Colonic mucosa (tissue), 4 donors: ENCODE measurements around the gene ANKRD63. TPM values are rescaled to one million over a fixed set of nuclear protein-coding genes. Genes with fewer than 3 reads are reported as not detected.

Experiments
- DNase-seq: peaks from one replicate; pipeline ENCODE4 v3.0.0-alpha.2; 2020
- H3K27ac ChIP-seq: fragments of 200-600 bp; one replicate; pipeline ENCODE4 v1.8.0; 2021
- H3K27me3 ChIP-seq: fragments of 200-600 bp; one replicate; pipeline ENCODE4 v1.8.0; 2021
- H3K36me3 ChIP-seq: fragments of 200-600 bp; one replicate; pipeline ENCODE4 v1.8.0; 2021
- H3K4me1 ChIP-seq: fragments of 200-600 bp; one replicate; pipeline ENCODE4 v1.8.0; 2021; ENCODE audit warnings: mild to moderate bottlenecking
- H3K4me3 ChIP-seq: fragments of 200-600 bp; one replicate; pipeline ENCODE4 v1.8.0; 2021
- H3K9ac ChIP-seq, 2 donors: one replicate each; pipeline ENCODE4 v1.7.0; 2013; ENCODE audit warnings: control low read depth in 2 of 2, low read depth in 2 of 2, low read length in 2 of 2
- H3K9me3 ChIP-seq: fragments of 200-600 bp; one replicate; pipeline ENCODE4 v1.8.0; 2021
- intact Hi-C: fragments of 100-400 bp; cut with DNase I; formaldehyde crosslinking; loops from one replicate; pipeline ENCODE4 v1.14.1; 2022
- total RNA-seq, 2 donors: library from RNA; stranded (reverse); fragmentation: NEBNext Ultra II Directional in 1 of 2; extraction: Animal tissue kit (Norgen Biotek cat#: 25700) in 1 of 2; gene quantifications; one replicate each; pipeline ENCODE4 v1.2.1, GENCODE V29; 2021
- TF ChIP-seq, protein P1 (sequence below): fragments of 200-600 bp; IDR thresholded peaks from one replicate; pipeline ENCODE4 v1.8.0; 2022; ENCODE audit warnings: antibody characterized with exemption, mild to moderate bottlenecking
- donor health status: healthy.
- donor health status: DM: no; HTN: no; CAD: no.
- donor health status: DM: no; HTN: no; CAD: no.

Gene ANKRD63
- total RNA-seq, 2 donors from 2014 or later: not detected

DNA sequence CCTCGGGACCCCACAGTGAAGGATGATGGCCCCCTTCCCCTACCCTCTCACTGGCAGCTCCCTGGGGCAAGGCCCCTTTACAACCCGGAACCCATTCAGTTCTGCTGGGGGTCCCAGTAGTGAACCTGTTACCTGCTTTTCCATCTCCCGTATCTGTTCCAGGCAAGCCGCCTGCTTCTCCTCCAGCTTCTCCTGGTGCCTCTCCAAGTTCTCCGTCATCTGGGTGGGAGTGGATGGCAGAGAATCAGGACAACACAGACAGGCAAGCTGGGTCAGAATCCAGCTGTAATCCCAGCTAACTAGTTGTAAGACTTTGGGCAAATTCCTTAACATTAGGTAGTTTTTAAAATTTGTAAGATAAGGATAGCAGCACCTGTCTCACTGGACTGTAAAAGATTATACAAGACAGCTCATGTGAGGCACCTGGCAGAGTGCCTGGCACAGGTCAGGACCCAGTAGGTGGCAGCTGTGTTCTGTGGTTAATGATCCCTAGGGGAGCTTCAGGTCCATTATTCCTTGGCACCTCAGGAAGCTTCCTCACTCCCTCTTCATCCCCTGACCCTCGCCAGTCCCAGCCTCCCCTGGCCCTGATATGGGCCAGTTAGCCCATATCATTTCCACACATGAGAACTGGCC, 6.4 kb upstream of the ANKRD63 start:
- no peak overlapping the region for H3K27ac ChIP-seq
- intact Hi-C loops: no loop called here
- peak overlapping the region in 1 of 2 donors; percentile 19 for H3K9ac ChIP-seq
- no peaks in the 10 kb centered on the region for H3K27me3 ChIP-seq
- H3K4me3 ChIP-seq: no peak overlapping the region
- DNase-seq: peak; percentile 84
- no peaks in the 10 kb centered on the region for H3K36me3 ChIP-seq
- H3K9me3 ChIP-seq: no peaks in the 10 kb centered on the region
- TF ChIP-seq, protein P1, sequence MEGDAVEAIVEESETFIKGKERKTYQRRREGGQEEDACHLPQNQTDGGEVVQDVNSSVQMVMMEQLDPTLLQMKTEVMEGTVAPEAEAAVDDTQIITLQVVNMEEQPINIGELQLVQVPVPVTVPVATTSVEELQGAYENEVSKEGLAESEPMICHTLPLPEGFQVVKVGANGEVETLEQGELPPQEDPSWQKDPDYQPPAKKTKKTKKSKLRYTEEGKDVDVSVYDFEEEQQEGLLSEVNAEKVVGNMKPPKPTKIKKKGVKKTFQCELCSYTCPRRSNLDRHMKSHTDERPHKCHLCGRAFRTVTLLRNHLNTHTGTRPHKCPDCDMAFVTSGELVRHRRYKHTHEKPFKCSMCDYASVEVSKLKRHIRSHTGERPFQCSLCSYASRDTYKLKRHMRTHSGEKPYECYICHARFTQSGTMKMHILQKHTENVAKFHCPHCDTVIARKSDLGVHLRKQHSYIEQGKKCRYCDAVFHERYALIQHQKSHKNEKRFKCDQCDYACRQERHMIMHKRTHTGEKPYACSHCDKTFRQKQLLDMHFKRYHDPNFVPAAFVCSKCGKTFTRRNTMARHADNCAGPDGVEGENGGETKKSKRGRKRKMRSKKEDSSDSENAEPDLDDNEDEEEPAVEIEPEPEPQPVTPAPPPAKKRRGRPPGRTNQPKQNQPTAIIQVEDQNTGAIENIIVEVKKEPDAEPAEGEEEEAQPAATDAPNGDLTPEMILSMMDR: no peak
- peaks cover 4% of the 10 kb centered on the region for H3K4me1 ChIP-seq

DNA sequence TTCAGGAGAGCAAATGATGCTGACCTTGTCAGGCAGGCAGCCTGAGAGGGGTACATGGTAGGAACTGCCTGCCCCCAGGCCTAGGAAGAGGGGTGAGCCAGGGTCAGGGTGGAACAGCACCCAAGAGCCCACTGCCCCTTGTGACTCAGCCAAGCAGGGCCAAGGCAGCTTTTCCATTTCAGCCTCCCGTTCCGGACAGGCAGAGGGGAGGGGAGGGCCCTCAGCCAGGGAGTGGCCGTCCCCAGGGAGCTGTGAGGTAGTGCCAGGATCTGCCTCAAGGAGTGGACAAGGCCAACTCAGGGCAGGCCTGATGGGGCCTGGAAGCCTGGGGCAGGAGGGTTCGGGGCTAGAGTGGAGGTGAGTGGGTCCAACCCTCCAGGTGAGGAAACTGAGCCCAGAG, 5.1 kb upstream of the ANKRD63 start:
- TF ChIP-seq, protein P1: no peak
- intact Hi-C loops: no loop called here
- H3K4me3 ChIP-seq: no peak overlapping the region
- no peak overlapping the region for H3K9ac ChIP-seq
- H3K27ac ChIP-seq: no peak overlapping the region
- H3K9me3 ChIP-seq: no peaks in the 10 kb centered on the region
- H3K4me1 ChIP-seq: peaks cover 7% of the 10 kb centered on the region
- DNase-seq: no peak
- no peaks in the 10 kb centered on the region for H3K36me3 ChIP-seq
- peaks cover 9% of the 10 kb centered on the region for H3K27me3 ChIP-seq

DNA sequence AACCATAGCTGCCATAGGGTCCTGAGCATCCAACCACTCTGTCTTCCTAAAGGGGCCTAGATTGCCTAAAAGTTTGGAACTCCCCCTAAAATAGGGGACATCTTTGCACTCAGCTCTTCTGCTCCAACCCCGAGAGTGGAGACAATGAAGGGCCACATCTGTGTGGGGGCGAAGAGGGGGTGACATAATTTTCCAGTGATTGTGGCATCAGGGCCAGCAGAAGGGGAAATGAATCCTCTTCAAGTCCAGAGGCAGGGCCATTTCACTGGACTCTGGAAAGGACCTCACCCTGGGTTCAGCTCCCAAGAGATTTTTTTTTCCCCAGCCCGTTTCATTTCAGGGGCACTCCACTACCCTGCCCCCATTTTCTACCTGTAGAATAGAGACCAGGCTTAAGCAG, 4.6 kb upstream of the ANKRD63 start:
- TF ChIP-seq, protein P1: no peak
- intact Hi-C loops: no loop called here
- no peaks in the 10 kb centered on the region for H3K9me3 ChIP-seq
- H3K9ac ChIP-seq: no peak overlapping the region
- no peak for DNase-seq
- H3K4me3 ChIP-seq: no peak overlapping the region
- no peaks in the 10 kb centered on the region for H3K36me3 ChIP-seq
- H3K27ac ChIP-seq: no peak overlapping the region
- peaks cover 14% of the 10 kb centered on the region for H3K27me3 ChIP-seq
- peaks cover 11% of the 10 kb centered on the region for H3K4me1 ChIP-seq

DNA sequence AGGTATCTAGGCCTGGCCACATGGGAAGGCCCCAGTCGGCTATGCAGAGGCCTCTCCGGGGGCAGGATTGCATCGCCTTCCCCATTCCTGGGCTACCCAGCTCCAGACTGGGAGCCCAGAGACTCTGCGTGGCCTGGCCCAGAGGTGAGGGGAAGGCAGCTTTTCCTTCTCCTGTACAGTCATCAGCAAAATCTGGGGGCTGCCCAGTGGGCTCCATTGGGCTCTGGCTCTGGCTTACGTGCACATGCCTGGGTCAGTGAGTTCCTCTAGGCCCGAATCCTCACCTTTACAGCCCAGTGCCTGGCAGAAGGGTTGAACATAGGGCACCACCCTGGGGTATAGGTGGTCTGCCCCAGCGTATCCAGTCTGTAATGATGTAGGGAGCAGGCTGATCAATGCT, 3.9 kb upstream of the ANKRD63 start:
- Histone ChIP-seq H3K4me3 (no peak overlapping the region), H3K9ac (no peak overlapping the region), H3K9me3 (no peaks in the 10 kb centered on the region), H3K27ac (no peak overlapping the region), H3K27me3 (peaks cover 21% of the 10 kb centered on the region), H3K4me1 (peaks cover 14% of the 10 kb centered on the region), H3K36me3 (no peaks in the 10 kb centered on the region)
- no peak for DNase-seq
- TF ChIP-seq, protein P1: no peak
- intact Hi-C loops: no loop called here

DNA sequence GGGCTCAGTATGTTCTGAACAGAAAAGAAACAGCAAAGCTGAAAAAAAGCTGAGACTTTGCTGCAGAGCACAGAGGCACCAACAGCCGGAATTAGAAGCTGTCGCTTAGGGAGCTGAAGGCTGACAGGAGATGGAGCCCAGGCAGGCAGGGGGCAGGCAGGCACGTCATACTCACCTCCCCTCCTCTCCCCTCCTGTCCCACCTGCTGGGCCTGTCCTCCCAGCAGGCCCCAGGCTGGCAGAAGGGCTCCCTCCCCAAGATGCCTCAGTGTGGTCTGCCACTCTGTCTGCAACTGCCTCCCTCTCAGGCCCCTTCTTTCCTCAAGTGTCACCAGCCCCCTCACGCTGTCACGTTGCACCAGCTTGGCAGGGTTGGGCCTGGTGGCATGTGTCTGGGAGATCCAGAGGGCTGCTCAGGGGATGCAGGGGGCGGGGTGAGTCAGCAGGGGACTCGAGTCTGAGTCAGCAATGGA, 3.2 kb upstream of the ANKRD63 start:
- Histone ChIP-seq H3K27ac (no peak overlapping the region), H3K9me3 (no peaks in the 10 kb centered on the region), H3K36me3 (no peaks in the 10 kb centered on the region), H3K27me3 (peaks cover 28% of the 10 kb centered on the region), H3K4me3 (no peak overlapping the region), H3K9ac (no peak overlapping the region), H3K4me1 (peaks cover 14% of the 10 kb centered on the region)
- DNase-seq: no peak
- TF ChIP-seq, protein P1: no peak
- intact Hi-C loops: no loop called here
